ENCODE data around the gene SEC63.
"Not testable (repeated sequence)": the region's sequence is repeated elsewhere in the genome, so short reads cannot be mapped to it uniquely, and the experiment has no call there.

The SEC63 gene

DNA sequence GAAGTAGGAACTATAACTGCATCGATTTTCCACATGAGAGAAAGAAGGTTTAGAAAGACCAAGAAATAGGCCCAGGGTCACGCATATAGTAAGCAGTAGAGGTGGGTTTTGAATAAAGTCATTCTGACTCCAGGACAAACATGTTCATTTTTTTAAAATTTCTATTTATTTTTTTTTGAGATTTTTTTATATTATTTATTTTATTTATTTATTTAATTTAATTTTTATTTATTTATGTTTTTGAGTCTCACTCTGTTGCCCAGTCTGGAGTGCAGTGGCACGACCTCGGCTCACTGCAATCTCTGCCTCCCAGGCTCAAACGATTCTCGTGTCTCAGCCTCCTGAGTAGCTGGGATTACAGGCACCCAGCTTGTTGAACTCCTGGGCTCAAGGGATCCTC, 13.2 kb upstream of the SEC63 start:
- DNase-seq, result no peak

DNA sequence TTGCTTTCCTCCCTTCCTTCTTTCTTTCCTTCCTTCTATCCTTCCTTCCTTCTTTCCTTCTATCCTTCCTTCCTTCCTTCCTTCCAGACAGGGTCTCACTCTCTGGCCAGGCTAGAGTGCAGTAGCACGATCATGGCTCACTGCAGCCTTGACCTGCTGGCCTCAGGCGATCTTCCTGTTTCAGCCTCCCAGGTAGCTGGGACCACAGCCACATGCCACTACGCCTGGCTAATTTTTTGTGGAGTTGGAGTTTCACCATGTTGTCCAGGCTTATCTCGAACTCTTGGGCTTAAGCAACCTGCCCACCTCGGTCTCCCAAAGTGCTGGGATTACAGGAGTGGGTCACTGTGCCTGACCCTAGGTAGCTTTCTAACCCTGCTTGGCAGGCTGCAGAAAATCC, 12.2 kb upstream of the SEC63 start:
- no peak for DNase-seq

DNA sequence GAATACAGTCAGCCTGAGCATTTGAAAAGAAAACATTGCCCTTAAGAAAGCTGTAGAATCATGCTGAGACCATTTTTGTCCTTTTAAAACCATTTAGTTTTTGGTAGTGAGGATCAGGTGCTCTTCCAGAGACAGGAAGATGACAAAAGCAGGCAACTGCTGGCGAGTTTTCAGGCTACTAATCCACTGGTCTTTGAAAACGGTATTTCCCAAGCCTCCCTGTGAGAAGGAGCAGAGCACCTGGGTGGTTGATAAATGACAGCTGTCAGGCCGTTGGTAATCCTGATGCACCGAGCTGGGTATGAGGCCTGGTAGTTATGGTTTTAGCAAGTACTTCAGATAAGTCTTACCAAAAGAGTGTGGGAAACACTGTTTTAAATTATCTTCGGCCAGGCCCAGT, 10.1 kb upstream of the SEC63 start:
- no peak for DNase-seq

DNA sequence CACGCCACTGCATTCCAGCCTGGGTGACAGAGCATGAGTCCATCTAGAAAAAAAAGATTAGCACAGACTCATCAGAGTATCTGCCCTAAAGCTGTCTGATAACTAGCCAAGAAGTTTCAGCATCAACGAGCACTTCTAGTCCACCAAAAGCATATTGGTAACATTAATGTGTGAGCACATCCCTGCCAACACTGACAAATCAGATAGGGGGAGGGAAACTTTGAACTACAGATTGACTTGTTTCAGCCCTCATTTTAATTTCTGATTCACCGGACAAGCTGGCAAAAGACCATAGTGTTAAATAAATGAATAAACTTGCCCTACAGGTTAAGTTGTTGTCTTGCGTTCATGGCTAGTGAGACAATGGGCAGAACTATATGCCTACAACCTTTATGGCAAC, 7.7 kb upstream of the SEC63 start:
- DNase-seq, result no peak

DNA sequence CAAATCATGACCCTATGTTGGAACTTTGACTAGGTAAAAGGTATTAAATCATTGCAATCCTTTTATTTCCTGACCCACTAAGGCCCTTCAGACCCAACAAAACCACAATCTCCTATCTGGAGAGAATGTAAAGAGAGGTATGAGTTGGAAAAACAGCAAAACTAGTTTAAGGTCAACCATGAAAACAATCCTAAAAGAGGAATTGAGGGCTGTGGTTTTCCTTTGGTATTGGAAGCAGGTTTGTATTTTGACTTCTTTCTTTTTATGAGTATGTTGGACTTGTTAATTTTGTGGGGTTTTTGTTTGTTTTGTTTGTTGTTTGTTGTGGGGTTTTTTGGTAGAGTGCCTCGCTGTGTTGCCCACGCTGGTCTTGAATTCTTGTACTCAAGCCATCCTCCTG, 4.7 kb upstream of the SEC63 start:
- no peak for DNase-seq

DNA sequence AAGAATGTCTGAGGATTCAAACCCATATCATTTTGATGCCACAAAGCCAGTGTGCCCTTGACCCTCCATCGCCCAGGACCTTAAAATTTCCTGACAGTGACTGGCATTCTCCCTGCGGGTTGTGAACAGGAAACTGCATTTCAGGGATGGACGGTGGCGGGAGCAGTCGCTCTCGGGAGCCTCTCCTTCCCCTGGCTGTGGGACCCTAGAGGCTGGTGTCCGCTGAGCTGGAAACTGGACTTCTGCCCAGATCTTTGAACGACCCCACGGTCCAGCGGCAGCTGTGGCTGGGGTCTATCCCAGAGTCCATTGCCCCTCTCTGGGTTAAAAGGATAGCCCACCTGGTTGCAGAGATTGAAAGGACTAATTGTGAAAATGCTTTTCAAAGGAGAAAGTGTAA, 1.4 kb upstream of the SEC63 start:
- DNase-seq, result no peak

DNA sequence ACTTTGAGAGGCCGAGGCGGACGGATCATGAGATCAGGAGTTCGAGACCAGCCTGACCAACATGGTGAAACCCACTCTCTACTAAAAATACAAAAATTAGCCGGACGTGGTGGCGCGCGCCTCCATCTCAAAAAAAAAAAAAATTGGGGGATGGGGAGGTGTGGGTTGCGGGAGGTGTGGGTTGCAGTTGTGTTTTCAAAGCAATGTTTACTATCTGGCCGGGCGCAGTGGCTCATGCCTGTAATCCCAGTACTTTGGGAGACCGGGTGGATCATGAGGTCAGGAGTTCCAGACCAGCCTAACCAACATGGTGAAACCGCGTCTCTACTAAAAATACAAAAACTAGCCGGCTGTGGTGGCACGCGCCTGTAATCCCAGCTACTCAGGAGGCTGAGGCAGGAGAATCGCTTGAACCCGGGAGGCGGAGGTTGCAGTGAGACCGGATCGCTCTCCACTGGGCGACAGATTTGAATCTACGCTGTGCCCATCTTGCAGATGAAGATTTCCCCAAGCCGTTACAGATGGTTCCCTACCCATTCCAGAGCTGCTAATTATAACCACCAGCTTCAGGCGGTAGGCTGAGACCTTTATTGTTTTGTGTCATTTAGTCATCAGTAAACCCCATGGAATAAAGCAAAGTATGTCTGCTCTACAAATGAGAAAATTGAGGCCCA, 818 bp upstream of the SEC63 start:
- DNase-seq, result not testable (repeated sequence)

DNA sequence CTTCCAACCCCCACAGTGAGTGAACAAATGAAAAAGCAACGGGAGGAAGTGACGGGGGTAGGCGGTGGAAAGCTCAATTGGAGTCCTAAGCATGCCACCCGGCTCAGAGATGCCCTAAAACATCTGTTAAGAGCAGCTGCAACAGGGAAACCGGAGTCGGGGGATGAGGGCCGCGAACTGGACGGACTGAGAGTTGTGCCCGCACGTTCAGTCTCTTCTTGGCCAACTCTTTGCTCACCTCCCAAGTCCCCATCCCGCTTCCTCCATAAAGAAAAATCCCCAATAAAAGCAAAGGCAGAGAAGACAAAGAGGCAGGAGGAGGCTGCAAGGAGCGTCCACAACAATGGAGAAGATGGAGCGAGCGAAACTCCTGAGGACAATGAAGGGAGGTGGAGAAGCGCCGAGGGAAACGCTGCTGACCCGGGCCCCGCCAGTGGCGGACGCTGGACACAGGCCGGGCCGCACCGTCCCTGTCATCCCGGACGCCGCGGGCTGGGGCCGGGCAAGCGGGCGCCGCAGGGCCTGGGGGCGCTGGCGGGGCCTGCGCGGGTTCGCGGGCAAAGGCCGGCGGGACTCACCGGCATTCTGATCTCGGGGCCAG, 600 bp downstream of the SEC63 start:
- DNase-seq, result peak; percentile 68

DNA sequence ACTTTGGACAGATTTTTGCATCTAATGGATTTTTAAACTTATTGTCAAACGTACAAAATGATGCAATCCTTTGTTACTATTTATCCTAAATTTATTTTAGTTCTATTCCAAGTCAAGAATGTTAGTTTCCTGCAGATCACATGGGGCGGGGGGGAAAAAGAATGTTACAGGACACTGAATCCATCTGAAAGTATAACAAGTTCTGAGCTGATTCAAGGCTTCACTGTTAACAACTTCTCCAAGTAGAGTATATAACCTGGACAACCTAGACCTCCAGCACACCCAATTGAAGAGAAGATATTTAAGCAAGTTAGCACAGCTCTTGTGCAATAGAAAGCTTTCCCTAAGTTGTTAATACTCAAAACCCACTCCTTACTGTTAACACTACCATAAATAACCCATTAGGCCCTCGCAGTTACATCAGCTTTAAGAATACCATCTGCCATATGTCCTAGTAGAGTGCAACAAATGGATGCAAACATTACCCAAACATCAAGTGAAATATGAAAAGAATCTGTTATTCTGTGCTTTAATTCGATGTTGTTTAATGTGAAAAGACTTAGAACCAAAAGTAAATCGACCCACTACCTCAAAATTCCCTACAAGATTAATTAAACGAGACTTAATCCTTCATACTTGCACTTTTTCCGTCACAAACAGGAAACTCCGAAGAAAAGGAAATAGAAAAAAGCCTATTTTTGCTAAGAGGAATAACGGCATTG, 1.3 kb downstream of the SEC63 start:
- DNase-seq, result no peak

DNA sequence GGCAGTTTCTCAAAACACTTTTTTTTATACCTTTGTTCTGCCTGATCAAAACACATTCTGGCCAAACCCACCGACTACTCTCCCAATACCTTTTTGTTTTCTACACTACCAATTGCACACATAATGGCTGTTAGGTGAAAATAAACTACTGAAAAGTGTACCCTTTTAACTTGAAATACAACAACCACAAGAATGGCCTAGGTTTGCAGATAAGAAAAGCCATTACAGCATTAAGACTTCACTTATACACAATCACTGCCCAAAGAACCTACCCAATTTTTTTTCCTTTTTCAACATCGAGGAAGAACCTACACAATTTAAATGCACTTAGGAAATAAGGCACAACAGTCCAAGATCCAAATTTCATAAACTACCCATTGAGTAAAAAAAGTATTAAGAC, 1.8 kb downstream of the SEC63 start:
- no peak for DNase-seq

DNA sequence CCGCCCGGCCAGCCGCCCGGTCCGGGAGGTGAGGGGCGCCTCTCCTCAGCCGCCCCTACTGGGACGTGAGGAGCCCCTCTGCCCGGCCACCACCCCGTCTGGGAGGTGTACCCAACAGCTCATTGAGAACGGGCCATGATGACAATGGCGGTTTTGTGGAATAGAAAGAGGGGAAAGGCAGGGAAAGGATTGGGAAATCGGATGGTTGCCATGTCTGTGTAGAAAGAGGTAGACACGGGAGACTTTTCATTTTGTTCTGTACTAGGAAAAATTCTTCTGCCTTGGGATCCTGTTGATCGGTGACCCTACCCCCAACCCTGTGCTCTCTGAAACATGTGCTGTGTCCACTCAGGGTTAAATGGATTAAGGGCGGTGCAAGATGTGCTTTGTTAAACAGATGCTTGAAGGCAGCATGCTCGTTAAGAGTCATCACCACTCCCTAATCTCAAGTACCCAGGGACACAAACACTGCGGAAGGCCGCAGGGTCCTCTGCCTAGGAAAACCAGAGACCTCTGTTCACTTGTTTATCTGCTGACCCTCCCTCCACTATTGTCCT, 4.1 kb downstream of the SEC63 start:
- not testable (repeated sequence) for DNase-seq

DNA sequence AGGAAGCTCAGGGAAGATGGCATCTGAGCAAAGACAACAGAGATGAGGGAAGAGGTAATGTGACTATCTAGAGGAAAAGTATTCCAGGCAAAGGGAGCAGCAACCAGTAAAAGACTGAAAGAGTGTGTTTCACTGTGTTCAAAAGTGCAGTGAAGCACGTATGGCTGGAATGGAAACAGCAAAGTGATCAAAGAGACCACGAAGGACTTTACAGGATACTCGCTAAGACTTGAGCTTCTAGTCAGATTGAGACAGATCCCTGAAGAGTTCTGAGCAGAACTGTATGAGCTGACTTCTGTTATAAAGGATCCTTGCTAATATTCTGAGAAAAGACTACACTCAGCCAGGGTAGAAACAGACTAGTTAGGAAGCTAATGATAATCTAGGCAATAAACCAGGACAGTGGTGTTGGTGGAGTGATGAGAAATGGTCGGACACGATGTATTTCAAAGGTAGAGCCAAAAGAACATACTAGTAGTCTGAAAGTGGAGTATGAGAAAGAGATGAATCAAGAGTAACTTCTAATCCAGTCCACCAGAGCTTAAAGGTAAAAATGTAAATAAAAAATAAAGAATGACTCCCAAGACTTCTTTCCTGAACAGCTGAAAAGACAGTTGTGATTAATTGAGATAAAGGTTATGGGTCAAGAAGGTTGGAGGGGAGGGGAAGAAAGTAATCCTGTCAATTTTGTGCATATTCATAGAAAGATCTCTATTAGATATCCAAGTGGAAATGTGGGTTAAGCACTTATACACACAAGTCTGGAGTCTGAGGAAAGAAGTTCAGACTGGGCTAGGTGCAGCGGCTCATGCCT, 14.2 kb downstream of the SEC63 start:
- no peak for DNase-seq

DNA sequence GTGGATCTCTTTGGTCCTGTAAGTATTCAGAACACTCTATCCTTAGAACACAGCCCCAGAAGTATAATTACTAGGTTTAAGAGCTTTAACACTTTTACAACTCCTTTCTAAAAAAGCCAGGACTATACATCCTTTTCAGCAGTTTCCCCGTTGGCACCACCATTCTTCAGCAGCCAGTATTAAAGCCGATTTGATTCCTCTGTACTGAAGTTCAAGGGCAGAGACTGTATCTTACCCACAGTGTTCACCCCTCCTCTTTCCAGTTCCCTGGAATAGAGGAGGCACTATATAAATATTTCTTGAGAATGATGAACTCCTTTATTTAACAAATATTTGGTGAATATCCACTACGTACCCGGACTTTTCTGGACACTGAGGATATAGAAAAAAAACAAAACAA, 15.9 kb downstream of the SEC63 start:
- no peak for DNase-seq

DNA sequence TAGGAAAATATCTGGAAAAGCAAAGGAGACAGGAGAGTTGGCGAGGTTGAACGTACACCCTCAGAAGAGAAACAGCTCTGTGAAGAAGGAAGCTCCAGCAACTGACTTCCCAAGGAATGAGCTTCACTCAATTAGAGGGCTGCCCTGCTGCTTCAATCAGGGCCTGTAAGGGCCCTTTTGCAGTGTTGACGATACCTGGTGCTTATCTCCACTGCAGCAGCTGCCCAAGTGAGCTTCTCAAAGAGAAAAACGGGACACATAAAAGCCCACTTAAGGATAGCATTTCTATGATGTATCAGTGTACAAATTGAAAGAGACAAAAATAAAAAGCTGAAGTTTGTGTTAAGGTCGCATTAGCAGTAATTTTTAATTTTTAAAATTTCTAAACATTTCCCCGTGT, 16.4 kb downstream of the SEC63 start:
- no peak for DNase-seq

DNA sequence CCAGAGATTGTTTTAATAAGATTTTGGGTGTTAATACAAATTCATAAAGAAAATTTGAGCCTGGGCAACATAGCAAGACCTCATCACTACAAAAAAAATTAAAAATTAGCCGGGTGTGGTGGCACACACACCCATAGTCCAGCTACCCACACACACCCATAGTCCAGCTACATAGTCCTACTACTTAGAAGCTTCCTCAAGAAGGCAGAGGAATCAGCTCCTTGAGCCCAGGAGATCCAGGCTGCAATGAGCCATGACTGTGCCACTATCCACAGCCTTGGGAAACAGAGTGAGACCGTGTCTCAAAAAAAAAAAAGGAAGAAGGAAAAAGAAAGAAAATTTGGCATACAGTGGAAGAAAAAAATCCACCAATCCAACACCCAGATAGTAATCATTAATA, 16.8 kb downstream of the SEC63 start:
- DNase-seq, result no peak

DNA sequence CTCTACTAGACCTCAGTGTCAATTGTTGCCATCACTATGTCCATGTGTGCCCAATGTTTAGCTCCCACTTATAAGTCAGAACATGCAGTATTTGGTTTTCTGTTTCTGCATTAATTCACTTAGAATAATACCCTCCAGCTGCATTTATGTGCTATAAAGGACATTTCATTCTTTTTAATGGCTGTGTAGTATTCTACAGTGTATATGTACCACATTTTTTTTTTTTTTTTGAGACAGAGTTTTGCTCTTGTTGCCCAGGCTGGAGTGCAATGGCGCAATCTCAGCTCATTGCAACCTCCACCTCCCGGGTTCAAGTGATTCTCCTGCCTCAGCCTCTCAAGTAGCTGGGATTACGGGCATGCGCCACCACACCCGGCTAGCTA, 21.1 kb downstream of the SEC63 start:
- not testable (repeated sequence) for DNase-seq

DNA sequence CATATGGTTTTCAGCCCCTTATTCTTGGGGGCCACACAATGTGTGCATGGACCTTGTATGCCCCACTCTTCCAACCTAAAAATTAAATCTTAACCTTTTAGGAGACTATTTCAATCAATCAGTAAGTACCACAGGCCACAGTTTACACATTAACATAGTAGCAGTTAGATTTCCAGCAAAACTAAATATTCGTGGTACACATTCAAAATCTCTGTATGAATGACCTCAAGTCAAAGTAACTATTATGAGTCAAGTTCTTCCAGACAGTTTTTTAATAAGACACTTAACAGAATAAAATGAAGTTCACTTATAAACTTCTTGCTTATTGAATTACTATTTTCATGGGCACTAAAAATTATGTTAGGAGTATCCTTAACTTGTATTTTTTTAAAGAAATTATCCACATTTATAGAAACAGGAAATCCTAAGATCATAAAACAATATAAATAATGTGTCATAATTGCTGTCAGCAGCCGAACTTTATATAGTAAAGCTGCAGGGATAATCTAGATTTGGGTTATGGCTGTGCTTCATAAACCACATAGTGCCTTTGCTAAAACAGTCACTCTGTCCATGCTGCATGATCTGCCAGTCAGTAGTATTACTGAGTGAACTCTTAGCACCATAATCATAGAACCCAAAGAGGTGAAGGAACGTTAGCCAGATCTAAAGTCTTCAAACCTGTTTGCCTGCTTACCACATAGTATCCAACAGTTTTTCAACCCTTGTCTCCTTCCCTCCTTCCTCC, 21.7 kb downstream of the SEC63 start:
- DNase-seq, result no peak

DNA sequence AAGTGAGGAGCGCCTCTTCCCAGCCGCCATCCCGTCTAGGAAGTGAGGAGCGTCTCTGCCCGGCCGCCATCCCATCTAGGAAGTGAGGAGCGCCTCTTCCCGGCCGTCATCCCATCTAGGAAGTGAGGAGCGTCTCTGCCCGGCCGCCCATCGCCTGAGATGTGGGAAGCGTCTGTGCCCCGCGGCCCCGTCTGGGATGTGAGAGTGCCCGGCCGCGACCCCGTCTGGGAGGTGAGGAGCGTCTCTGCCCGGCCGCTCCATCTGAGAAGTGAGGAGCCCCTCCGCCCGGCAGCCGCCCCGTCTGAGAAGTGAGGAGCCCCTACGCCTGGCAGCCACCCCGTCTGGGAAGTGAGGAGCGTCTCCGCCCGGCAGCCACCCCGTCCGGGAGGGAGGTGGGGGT, 23.8 kb downstream of the SEC63 start:
- not testable (repeated sequence) for DNase-seq

DNA sequence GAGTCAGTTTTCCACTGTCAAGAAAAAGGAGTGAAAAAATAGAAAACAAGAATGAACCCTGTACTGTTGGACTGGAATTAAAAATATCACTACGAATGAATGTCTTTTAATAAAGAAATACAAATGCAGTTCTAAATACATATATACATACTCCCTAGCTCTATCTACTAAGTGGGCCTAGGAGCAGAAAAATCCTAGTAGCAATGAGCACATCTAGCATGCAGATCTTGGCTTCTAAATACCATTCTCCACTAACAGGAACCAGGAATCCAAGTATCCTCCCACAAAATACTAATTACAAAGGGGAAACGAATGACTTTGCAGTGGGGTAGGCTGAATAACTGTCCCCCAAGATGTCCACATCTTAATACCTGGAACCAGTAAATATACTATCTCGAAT, 25.4 kb downstream of the SEC63 start:
- DNase-seq, result no peak

DNA sequence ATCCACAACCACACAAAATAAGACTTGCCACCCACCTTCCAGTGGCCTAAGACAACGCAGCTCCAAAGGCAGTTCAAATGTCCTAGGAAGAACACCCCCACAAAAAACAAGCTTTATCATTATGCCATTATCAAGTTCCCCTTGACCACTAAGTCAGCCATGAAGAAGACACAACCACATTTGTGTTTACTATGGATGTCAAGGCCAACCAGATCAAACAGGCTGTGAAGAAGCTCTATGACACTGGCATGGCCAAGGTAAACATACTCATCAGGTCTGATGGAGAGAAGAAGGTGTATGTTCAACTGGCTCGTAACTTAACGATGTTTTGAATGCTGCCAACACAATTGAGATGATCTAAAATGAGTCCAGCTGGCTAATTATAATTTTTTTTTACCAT, 26.1 kb downstream of the SEC63 start:
- no peak for DNase-seq

DNA sequence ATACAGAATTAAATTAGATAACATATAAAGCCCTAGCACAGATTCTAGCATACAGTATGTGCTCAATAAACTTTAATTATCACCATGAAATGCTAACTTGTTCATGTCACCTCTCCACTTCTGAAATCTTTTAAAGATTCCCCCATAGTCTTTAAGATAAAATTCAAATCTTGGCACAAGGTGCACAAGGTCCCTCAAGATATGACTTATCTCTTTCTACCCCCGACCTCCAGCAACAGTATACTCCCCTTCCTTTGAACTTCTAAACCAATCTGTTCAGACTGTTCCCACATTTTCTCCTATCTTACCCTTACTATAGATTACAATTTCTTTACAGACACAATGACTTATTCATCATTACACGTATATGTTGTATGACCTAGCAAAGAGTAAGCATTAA, 29.0 kb downstream of the SEC63 start:
- DNase-seq, result no peak

DNA sequence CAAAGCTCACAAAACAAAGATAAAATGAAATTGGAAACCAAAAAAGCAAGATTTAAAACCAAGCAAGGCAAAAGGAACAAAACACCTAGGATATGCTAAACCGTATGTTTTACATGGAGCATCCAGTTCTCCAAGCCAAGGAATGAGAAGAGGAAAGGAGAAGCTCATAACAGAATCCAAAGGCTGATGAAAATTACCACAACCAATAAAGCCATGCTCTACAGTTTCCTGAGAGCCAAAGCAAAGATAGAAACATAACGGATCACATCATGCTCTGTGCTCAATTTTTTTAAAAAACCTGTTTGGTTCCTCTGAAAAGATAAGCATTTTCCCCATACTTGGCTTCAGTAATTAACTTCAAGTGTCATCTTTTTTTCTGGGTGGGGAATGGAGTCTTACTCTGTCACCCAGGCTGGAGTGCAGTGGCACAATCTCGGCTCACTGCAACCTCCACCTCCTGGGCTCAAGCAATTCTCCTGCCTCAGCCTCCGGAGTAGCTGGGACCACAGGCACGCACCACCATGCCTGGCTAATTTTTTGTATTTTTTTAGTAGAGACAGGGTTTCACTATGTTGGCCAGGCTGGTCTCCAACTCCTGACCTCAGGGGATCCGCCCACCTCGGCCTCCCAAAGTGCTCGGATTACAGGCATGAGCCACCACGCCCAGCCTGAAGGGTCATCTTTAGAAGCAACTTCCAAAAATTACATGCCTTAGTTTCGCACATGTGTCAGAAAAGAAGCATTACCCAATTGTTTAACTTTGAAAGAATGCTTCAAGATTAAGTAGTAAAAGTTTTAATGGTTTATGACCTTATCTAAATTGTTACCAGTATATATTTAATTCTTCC, 31.1 kb downstream of the SEC63 start:
- not testable (repeated sequence) for DNase-seq

Measured in stimulated activated naive CD4-positive, alpha-beta T cell treated with Interleukin-2 at 50 U/mL for 16 hours (primary cell).